Fibroblast of skin of left quadriceps (primary cell): ENCODE measurements around the gene TCP11.
A peak's percentile ranks its signal among the peaks of the same experiment; 100 is the strongest.

ENCODE experiments used
- DNase-seq, 2 experiments: peaks; one replicate each; pipeline ENCODE4 v3.0.0-alpha.2; 2013; ENCODE audit warnings: low read depth in 2 of 2

Gene TCP11

GRCh38 chr6:35141007-35141655 lies at the start of gene TCP11:
Gene TCP11 (minus strand): TSS chr6:35141339. CDS start chr6:35140870, 469 bp downstream.
- DNase-seq: no peak

GRCh38 chr6:35190306-35190705 lies 49.2 kb upstream of the TCP11 start:
- no peak for DNase-seq

- no peak for DNase-seq
These were observed 47.7 kb upstream of the TCP11 start for GRCh38 chr6:35188886-35189285.

- no peak for DNase-seq
These were observed 45.4 kb upstream of the TCP11 start for GRCh38 chr6:35186571-35186970.

- no peak for DNase-seq
These were observed 44.8 kb upstream of the TCP11 start for GRCh38 chr6:35185971-35186370.

GRCh38 chr6:35185302-35185681 lies 44.2 kb upstream of the TCP11 start:
- no peak for DNase-seq

- no peak for DNase-seq
These were observed 43.6 kb upstream of the TCP11 start for GRCh38 chr6:35184580-35185301.

GRCh38 chr6:35183935-35184334 lies 42.8 kb upstream of the TCP11 start:
- DNase-seq: no peak

- no peak for DNase-seq
These were observed 42.1 kb upstream of the TCP11 start for GRCh38 chr6:35183281-35183680.

- DNase-seq: peak; percentile 51 to 62
These were observed 40.9 kb upstream of the TCP11 start for GRCh38 chr6:35181933-35182612.

GRCh38 chr6:35181308-35181932 lies 40.3 kb upstream of the TCP11 start:
- peak; percentile 46 to 48 for DNase-seq

- DNase-seq: no peak
These were observed 38.9 kb upstream of the TCP11 start for GRCh38 chr6:35179901-35180535.

- no peak for DNase-seq
These were observed 38.0 kb upstream of the TCP11 start for GRCh38 chr6:35178932-35179832.

GRCh38 chr6:35178012-35178411 lies 36.9 kb upstream of the TCP11 start:
- DNase-seq: no peak

GRCh38 chr6:35177596-35177995 lies 36.5 kb upstream of the TCP11 start:
- DNase-seq: peak in 1 of 2 experiments; percentile 37

- no peak for DNase-seq
These were observed 36.0 kb upstream of the TCP11 start for GRCh38 chr6:35177157-35177556.

- DNase-seq: no peak
These were observed 35.3 kb upstream of the TCP11 start for GRCh38 chr6:35176301-35177024.

GRCh38 chr6:35174501-35174900 lies 33.4 kb upstream of the TCP11 start:
- DNase-seq: no peak

- no peak for DNase-seq
These were observed 32.9 kb upstream of the TCP11 start for GRCh38 chr6:35174088-35174434.

- no peak for DNase-seq
These were observed 32.4 kb upstream of the TCP11 start for GRCh38 chr6:35173427-35174087.
